NCI-H1105 (cell line): ENCODE results near the gene TP53AIP1.

Source experiments
- DNase-seq: peaks from one replicate; lab custom pipeline; 2025; lab: John Stamatoyannopoulos, UW

The TP53AIP1 gene

DNA sequence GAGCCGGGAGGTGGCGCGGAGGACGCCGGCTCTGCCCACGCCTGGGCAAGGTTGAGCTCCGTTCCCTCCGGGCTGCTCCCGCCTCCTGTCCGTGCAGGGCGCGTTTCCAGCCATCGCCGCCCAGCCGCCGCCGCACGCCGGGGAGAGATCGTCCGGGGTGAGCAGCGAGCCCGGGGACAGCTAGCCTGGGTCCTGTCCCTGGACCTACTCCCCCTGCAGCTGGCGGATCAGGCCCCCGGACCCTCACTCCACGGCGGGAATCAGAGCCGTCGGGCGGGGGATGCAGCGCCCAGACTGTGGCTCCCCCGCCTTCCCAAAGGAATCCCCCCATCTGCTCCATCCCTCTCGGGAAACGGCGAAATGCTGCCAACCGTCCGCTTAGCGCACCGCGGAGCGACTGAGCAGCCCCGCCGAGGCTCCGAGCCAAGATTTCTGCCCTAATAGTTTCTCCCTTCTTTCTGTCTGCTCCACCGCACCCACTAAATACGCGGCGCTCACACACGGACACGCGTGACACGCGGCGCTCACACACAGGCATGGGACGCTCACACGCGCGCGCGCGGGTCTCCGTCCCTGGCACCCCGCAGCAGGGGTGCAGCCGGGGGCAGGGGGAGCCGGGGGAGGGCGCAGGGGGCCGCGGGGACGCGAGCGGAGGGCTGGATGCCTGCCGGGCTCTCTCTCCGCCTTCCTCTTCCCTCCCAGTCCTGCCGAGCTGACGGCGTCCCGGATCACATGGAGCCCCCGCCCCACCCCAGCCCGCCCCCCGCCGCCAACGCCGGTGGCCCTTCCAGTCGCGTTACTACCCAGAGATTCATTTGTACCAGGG, 51.9 kb downstream of the TP53AIP1 start, which contains the start of gene KCNJ5:
KCNJ5 (plus strand) TSS at position 814 of the 826 bp plus-strand sequence. CDS start 19,918 bp downstream, outside the sequence.
- peak; percentile 74 for DNase-seq

DNA sequence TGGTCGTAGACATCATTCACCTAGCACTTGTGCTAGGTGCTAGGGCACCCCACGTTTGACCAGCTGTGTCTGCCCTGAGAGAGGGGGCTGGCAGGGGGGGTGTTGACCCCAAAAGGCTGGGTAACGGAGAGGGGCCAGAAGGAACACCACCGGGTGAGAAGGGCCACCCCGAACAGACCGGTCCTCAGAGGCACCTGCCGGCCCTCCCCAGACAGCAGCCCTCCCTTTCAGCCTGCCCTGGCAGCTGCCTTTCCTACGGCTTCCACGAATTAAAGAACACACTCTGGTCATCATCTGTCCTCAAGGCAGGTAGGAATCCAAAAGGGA, 52.5 kb downstream of the TP53AIP1 start:
- DNase-seq, result no peak

DNA sequence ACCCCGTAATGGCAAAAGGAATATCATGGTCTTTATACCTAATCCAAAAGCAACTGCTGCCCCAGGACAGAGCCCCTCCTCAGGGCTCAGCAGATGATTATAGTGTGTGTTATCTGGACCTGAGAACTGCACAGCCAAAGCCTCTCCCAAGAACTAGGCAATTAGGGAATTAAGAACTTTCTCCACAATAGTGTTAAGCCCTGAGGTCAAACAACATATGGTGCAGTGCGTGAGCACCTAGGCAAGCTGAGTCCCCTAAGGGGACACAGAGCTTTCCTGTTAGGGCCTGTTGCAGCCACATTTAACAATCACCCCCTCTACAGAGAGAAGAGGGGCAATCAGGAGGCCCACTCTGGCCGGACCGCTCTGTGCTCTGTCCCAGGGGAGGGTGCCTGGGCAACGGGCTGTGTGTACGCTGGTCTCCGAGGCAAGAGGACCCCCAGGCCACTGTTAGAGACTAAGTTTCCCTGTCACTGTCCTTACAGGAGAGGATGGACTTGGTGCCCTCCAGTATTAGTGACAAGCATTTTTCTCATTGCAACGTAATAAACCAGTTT, 52.9 kb downstream of the TP53AIP1 start:
- no peak for DNase-seq

DNA sequence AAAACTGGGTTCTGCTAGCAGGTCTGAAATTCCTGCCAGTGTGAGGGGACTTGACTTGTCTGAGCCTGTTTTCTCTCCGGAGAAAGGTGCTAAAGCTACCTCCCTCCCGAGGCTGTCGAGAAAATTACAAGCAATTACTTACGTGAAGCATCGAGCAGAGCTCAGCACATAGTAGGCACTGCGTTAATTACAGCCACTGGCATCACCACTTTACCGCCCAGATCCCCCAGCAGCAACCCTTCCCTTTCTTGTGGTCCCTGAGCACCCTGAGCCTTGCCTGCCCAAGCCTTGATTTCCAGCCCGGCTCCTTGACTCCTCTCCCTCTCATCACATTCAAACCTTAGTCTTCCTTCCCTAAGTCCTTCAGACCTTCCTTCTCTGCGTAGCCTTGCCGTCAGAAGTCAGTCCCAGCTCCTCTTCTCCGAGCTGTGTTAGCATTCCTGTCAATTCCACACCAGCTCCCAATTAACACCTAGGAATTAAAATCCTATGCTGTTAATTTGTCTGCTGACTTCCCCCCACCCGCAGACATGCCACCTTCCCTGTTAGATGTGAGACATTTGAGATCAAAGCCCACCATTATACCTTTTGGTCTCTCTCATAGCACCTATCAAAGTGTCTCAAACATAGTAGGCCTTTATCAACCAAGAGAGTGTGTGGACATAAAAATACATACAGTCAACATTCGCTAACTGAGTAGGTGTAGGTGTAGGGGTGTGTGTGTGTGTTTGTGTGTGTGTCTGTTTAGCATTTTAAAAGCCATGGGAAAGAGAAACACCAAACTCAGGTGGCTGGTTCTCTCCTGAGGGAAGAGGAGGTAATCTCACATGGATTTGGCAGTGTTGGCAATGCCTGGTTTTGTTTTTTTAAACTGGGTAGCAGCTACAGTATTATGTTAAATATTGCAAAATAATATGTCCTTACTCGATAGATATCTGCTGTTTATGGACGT, 54.4 kb downstream of the TP53AIP1 start:
- DNase-seq, result peak; percentile 23

DNA sequence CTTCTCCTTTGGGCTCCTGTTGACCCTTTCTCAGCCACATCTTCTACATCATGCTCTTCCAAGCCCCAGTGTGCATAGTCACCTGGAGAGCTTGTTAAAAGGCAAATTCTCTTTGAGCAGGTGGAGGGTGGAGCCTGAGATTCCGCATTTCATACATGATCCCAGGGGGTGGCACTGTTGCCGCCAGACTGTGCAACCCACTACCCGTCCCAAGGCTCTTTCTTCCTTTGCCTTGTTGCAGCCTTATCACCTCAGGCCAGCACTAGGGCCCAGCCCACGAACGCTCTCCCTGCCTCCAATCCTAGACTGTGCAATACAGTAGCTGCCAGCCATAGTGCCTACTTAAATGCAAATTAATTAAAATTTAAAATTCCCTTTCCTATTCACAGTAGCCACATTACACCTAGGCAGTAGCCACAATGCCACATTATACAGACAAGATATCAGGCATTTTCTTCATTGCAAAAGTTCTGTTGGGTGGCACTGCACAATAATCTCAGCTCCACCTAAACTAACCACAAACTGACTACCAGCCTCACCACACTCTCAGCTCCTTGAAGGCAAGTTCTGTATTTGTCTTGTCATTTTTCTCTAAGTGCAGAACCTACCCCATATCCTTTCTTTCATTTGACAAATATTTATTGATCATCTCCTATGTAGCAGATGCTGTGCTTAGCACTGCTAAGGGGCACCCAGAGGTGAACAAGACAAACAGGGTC, 56.1 kb downstream of the TP53AIP1 start:
- peak; percentile 45 for DNase-seq
